ENCODE results near the gene SOHLH2. TPM values are rescaled to one million over a fixed set of nuclear protein-coding genes. Genes with fewer than 3 reads are reported as not detected.

SOHLH2 gene
- total RNA-seq (2021) (1.4 and 2.3 TPM in 2 replicates), Bru-seq, nascent RNA (percentile 40 among the genes with signal in this experiment), BruChase-seq, experiment 1, labeled RNA remaining after a 2-hour chase (percentile 52 among the genes with signal in this experiment), BruChase-seq, experiment 2, labeled RNA remaining after a 6-hour chase (percentile 54 among the genes with signal in this experiment)
- long read RNA-seq = 0 reads

DNA sequence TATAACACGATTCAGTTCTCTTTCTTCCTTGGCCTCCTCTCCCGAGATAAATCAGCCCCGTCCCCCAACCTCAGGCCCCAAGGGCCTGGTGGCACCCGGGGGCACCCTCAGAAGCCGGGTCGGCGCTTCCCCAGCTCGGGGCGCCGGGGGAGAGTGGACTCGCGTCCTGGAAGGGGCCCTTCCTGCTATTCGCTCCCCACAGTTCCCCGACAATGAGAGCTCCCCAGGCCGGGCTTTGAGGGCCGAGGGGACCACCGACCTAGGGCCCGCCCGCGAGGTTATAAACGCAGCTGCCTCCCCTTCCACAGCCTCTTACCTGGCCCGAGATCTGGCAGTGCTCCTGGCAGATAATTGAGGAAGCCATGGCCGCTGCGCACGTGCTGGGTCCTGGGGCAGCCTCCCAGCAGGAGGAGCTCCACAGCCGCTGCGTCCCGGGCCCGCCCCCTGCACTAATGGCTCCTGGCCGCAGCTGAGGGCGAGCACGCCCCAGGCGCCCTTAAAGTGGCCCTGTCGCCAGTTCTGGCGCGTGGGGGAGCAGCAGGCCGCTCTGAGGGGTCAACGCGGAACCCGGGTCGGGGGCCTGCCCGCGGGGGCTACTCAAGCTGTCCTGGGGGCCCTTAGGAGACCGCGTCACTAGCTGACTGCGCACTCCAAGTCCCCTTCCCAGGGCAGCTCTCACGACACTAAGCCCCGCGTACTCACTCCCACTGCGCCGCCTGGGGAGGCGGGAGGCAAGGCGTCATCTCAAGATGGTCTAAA is at the start of gene SOHLH2:
TSS of gene SOHLH2 (minus strand) at position 394 of the 759 bp plus-strand sequence. CDS start at position 364, 30 bp downstream.
- H3K27me3 ChIP-seq (ENCODE audit: insufficient read depth, low read depth) = no peaks in the 10 kb centered on the region
- no TSS peak for BruUV-seq (replicated peaks)
- H3K9me3 ChIP-seq (ENCODE audit: insufficient read depth, low read depth) = no peaks in the 10 kb centered on the region
- DNase-seq = no peak
- POLR2A ChIA-PET (ENCODE audit: unreplicated experiment) = no interaction called here
- H2AFZ ChIP-seq = no peak within 1 kb of the TSS
- H3K4me1 ChIP-seq (replicated peaks; ENCODE audit: insufficient read depth) = no peaks in the 10 kb centered on the region
- no peaks in the 10 kb centered on the region for H3K36me3 ChIP-seq (ENCODE audit: low read depth)
- no peak for TF ChIP-seq EZH2 (IDR thresholded peaks at IDR 0.05; ENCODE audit: low read depth)
- TF ChIP-seq CTCF (conservative IDR thresholded peaks at IDR 0.05) = no peak
- no peaks in the 10 kb centered on the region for H4K20me1 ChIP-seq (ENCODE audit: insufficient read depth)
- no peaks in the 10 kb centered on the region for H3F3A ChIP-seq (ENCODE audit: insufficient read depth, low read depth)
- H3K79me2 ChIP-seq (ENCODE audit: low read depth) = no peaks in the 10 kb centered on the region
- intact Hi-C loops (cut with micrococcal nuclease; ENCODE audit: unreplicated experiment) = no loop called here
- H3K27ac ChIP-seq = no peak within 1 kb of the TSS
- no peak within 1 kb of the TSS for H3K4me3 ChIP-seq
- no peak within 1 kb of the TSS for H3K4me2 ChIP-seq
- CTCF ChIA-PET = no interaction called here
- H3K9me2 ChIP-seq (ENCODE audit: insufficient read depth) = no peaks in the 10 kb centered on the region

DNA sequence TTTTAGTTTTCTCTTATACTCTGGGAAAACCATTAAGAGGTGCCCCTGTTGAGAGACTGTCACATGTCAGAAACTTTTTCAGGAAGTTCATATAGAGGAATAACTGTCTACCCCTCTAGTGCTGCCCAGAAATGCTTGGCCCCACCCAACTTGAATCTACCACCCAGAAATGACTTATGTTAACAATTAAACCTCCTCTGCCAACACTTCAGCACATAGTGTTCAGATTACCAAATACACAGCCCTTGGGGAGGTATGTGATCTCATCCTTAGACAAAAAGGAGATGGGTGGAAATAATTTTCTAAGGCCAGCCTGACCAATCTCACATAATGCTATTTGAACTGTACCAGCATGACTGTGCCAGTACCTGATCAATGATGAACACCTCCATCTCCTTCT is 47.6 kb upstream of the SOHLH2 start:
- no peaks in the 10 kb centered on the region for H3F3A ChIP-seq (ENCODE audit: insufficient read depth, low read depth)
- no peaks in the 10 kb centered on the region for H4K20me1 ChIP-seq (ENCODE audit: insufficient read depth)
- H3K4me3 ChIP-seq = no peak overlapping the region
- CTCF ChIA-PET = no interaction called here
- H2AFZ ChIP-seq = no peak overlapping the region
- no peaks in the 10 kb centered on the region for H3K9me2 ChIP-seq (ENCODE audit: insufficient read depth)
- no peak for DNase-seq
- H3K79me2 ChIP-seq (ENCODE audit: low read depth) = no peaks in the 10 kb centered on the region
- no TSS peak for BruUV-seq (replicated peaks)
- no peaks in the 10 kb centered on the region for H3K9me3 ChIP-seq (ENCODE audit: insufficient read depth, low read depth)
- POLR2A ChIA-PET (ENCODE audit: unreplicated experiment) = no interaction called here
- no peak for TF ChIP-seq EZH2 (IDR thresholded peaks at IDR 0.05; ENCODE audit: low read depth)
- TF ChIP-seq CTCF (conservative IDR thresholded peaks at IDR 0.05) = no peak
- intact Hi-C loops (cut with micrococcal nuclease; ENCODE audit: unreplicated experiment) = no loop called here
- no peak overlapping the region for H3K4me2 ChIP-seq
- no peaks in the 10 kb centered on the region for H3K36me3 ChIP-seq (ENCODE audit: low read depth)
- H3K27me3 ChIP-seq (ENCODE audit: insufficient read depth, low read depth) = no peaks in the 10 kb centered on the region
- no peak overlapping the region for H3K27ac ChIP-seq
- H3K4me1 ChIP-seq (replicated peaks; ENCODE audit: insufficient read depth) = no peaks in the 10 kb centered on the region

GRCh38 chr13:36261011-36261410 is 46.7 kb upstream of the SOHLH2 start:
- Histone ChIP-seq H3F3A (ENCODE audit: insufficient read depth, low read depth) (no peaks in the 10 kb centered on the region), H3K9me2 (ENCODE audit: insufficient read depth) (no peaks in the 10 kb centered on the region), H3K36me3 (ENCODE audit: low read depth) (no peaks in the 10 kb centered on the region), H2AFZ (no peak overlapping the region), H3K27ac (no peak overlapping the region), H3K9me3 (ENCODE audit: insufficient read depth, low read depth) (no peaks in the 10 kb centered on the region), H3K27me3 (ENCODE audit: insufficient read depth, low read depth) (no peaks in the 10 kb centered on the region), H4K20me1 (ENCODE audit: insufficient read depth) (no peaks in the 10 kb centered on the region), H3K79me2 (ENCODE audit: low read depth) (no peaks in the 10 kb centered on the region), H3K4me3 (no peak overlapping the region), H3K4me2 (no peak overlapping the region), H3K4me1 (replicated peaks; ENCODE audit: insufficient read depth) (no peaks in the 10 kb centered on the region)
- no TSS peak for BruUV-seq (replicated peaks)
- POLR2A ChIA-PET (ENCODE audit: unreplicated experiment) = no interaction called here
- intact Hi-C loops (cut with micrococcal nuclease; ENCODE audit: unreplicated experiment) = no loop called here
- CTCF ChIA-PET = no interaction called here
- TF ChIP-seq EZH2 (IDR thresholded peaks at IDR 0.05; ENCODE audit: low read depth) (no peak), CTCF (conservative IDR thresholded peaks at IDR 0.05) (no peak)
- no peak for DNase-seq

Measured in PC-9 (cell line).